IPS DF 6.9 (cell line): Measurements from ENCODE around the gene NT5DC2.

Experiments used
- DNase-seq: peaks from one replicate; pipeline ENCODE4 v3.0.0-alpha.2; 2013; ENCODE audit warnings: low read depth, low spot score
- H3K27ac ChIP-seq: one replicate; pipeline ENCODE4 v1.5.1; 2013; ENCODE audit warnings: low read length, control low read depth
- H3K27me3 ChIP-seq: 2 replicates; pipeline ENCODE4 v1.6.1; 2013; ENCODE audit warnings: mild to moderate bottlenecking, low read length; ENCODE audit not compliant: control insufficient read depth, insufficient read depth
- H3K36me3 ChIP-seq: 2 replicates; pipeline ENCODE4 v1.6.1; 2013; ENCODE audit warnings: low read length; ENCODE audit not compliant: control insufficient read depth, insufficient read depth
- H3K4me1 ChIP-seq: 2 replicates; pipeline ENCODE4 v1.6.1; 2013; ENCODE audit warnings: low read length; ENCODE audit not compliant: control insufficient read depth, insufficient read depth
- H3K4me3 ChIP-seq: 2 replicates; pipeline ENCODE4 v1.5.1; 2013; ENCODE audit warnings: mild to moderate bottlenecking, low read length
- H3K9me3 ChIP-seq: 2 replicates; pipeline ENCODE4 v1.6.1; 2013; ENCODE audit warnings: low read length, inconsistent platforms; ENCODE audit not compliant: control insufficient read depth, insufficient read depth
- whole genome bisulfite sequencing: extraction: QIAGEN DNeasy Blood & Tissue Kit; methylation state at CpG from one replicate; pipeline ENCODE4 v1.1.7; 2013; ENCODE audit warnings: mixed read lengths, missing lambda C conversion rate; ENCODE audit not compliant: insufficient read length, insufficient coverage; 5-methylcytosine and 5-hydroxymethylcytosine counted together

The NT5DC2 gene

DNA sequence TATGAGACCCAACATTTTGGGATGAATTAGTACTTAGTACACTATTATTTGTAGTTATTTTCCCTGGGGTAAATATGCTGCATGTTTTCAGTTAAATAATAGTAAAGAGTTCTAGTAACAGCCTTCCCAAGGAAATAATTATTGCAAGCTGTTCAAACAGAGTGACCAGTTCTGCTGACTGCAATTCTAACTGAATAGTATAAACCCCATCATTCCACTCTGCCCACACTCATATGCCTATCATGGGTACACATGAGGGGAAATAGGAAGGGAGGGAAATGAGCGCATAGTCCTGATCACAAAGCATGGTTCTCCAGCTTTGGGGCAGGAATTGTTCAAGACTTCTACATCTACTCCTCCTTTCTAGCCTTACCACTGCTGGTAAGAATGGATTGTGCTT lies 21.4 kb upstream of the NT5DC2 start:
- no CpG with 5 or more reads among the region's 1 CpG for WGBS
- Histone ChIP-seq H3K36me3 (peaks cover 3% of the 10 kb centered on the region; the same call in 1 of the 2 replicates), H3K9me3 (no peaks in the 10 kb centered on the region), H3K27me3 (no peaks in the 10 kb centered on the region), H3K4me1 (no peaks in the 10 kb centered on the region), H3K27ac (no peak overlapping the region), H3K4me3 (no peak overlapping the region)
- no peak for DNase-seq

DNA sequence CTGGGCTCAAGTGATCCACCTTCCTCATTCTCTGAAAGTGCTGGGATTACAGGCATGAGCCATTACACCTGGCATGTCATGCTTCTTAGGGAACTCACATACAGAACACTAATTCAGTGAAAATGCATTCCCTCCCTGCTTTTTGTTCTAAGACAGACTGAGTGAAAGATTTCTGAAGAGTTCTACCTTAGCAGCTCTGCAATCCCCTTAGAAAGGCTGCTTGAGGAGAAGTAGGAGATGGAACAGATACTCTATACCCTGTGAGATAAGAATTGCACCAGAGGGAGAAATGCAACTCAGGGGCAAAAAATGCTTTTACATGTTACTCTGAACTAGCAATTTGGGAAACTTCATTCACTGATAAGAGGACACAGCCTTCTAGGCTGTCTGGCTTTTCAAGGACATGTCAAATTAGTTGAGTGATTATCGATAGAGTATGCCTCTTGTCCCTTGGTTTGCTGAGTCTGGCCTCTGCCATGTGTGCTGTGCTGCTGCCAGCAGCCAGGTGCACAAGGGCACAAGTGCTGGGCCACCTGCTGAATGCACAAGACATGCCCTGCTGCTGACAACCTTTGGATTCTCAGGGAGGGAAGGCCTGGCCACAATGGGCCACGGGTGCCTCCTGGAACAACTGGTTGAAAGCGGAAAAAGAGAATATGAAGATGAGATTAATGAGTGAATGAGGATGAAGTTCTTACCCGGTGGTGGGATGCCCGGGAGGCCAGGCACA lies 20.5 kb upstream of the NT5DC2 start:
- no peak for DNase-seq
- Histone ChIP-seq H3K27ac (no peak overlapping the region), H3K4me1 (no peaks in the 10 kb centered on the region), H3K4me3 (no peak overlapping the region), H3K9me3 (no peaks in the 10 kb centered on the region), H3K36me3 (peaks cover 3% of the 10 kb centered on the region; the same call in 1 of the 2 replicates), H3K27me3 (no peaks in the 10 kb centered on the region)
- no CpG with 5 or more reads among the region's 5 CpGs for WGBS

DNA sequence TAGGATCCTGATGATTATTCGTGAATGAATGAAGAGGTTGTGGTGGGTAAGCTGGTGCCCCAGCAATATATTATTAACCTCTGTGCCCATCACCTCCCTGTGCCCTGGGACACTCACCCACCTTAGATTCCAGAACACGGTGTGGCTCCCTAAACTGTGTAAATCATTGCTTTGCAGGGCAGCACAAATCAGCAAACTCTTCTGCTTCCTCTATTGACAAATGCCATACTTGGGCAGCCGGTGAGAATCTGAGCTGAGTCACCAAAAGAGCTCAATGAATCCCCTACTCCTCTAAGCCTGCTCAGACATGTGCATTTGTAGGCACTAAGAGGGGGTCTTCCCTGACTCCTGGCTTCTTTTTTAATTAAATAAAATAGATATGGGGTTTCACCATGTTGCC lies 18.4 kb upstream of the NT5DC2 start:
- Histone ChIP-seq H3K36me3 (peaks cover 5% of the 10 kb centered on the region; the same call in 1 of the 2 replicates), H3K9me3 (no peaks in the 10 kb centered on the region), H3K4me1 (no peaks in the 10 kb centered on the region), H3K4me3 (no peak overlapping the region), H3K27me3 (no peaks in the 10 kb centered on the region), H3K27ac (no peak overlapping the region)
- no peak for DNase-seq
- WGBS, result no CpG with 5 or more reads among the region's 3 CpGs

GRCh38 chr3:52551118-52551517 lies 17.5 kb upstream of the NT5DC2 start:
- Histone ChIP-seq H3K27me3 (no peaks in the 10 kb centered on the region), H3K27ac (no peak overlapping the region), H3K4me3 (no peak overlapping the region), H3K4me1 (no peaks in the 10 kb centered on the region), H3K36me3 (peaks cover 6% of the 10 kb centered on the region; the same call in 1 of the 2 replicates), H3K9me3 (no peaks in the 10 kb centered on the region)
- DNase-seq, result no peak

DNA sequence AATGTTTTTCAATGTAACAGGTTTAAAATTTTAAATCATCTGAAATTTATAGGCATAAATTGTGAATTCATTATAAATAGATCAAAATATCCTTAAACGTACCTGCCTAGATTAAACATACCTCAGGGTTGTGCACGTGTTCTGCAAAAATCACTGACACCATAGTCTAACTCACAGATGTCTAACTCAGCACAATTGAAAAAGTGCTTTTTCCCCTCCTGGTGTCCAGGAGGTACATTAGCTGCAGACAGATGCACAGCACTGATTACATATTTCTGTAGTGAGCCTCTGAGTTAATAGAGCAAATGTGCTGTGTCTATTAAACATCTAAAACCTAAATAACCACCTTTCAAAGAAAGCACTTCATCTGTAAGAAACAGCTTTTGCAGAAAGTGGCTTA lies 13.5 kb upstream of the NT5DC2 start:
- no peak overlapping the region for H3K4me3 ChIP-seq
- H3K4me1 ChIP-seq, result no peaks in the 10 kb centered on the region
- DNase-seq, result no peak
- no peak overlapping the region for H3K27ac ChIP-seq
- H3K27me3 ChIP-seq, result no peaks in the 10 kb centered on the region
- peaks cover 6% of the 10 kb centered on the region; the same call in 1 of the 2 replicates for H3K36me3 ChIP-seq
- H3K9me3 ChIP-seq, result no peaks in the 10 kb centered on the region
- WGBS, result no CpG with 5 or more reads among the region's 2 CpGs

DNA sequence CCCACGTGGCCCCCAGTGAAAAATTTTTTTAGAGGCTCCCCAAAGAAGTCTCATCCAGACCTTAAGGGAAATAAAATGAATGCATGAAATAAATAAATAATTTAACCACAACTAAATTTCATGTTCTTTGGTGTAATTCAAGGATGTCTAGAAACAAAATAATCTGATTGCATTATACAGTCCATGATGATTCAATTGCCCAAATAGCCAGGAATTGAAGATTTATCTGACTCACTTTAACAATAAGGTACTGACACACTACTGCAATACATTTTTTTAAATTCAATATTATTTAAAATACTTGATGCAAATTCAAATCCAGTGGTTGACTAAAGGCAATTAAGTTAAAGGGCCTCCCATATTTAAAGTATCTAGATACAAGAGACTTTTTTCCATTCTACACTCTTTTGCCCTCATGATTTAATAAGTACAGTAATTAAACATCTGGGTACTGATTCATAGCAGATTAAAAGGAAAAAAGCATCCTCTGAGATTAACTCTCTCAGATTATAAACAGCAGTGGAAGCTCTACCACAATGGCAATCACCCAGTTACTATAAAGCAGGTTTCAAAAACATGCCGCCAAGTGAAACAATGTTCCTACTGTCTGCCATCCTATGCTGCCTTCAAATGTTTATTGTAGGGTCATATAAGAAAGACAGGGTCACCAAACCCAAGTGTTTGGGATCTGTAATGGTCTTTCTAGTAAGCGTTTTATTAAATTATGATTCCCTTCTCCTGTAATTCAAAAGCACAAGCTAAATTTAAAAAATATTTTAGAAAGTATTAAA lies 12.6 kb upstream of the NT5DC2 start:
- Histone ChIP-seq H3K36me3 (peaks cover 6% of the 10 kb centered on the region; the same call in 1 of the 2 replicates), H3K27ac (no peak overlapping the region), H3K9me3 (no peaks in the 10 kb centered on the region), H3K4me3 (no peak overlapping the region), H3K27me3 (no peaks in the 10 kb centered on the region), H3K4me1 (no peaks in the 10 kb centered on the region)
- WGBS, result no CpG with 5 or more reads among the region's 3 CpGs
- DNase-seq, result no peak

DNA sequence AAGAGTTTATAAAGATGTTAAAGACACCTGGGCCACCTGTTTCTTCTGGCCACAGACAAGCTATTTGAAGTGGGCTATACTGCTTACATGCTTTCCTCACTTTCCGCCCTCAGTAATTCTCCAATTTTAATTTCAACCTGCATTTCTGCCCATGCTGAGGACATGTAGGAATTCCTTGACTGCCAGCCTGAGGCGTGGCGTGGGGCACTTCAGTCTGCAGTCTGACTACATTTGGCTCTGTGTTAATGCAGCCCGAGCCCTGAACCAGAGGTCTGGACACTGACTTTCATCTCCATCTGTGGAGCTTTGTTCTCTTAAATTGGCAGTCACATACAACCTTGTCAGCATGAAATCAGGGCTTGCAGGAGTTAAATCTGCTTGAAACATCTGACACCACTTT lies 11.3 kb upstream of the NT5DC2 start:
- Histone ChIP-seq H3K36me3 (peaks cover 2% of the 10 kb centered on the region; the same call in 1 of the 2 replicates), H3K27me3 (no peaks in the 10 kb centered on the region), H3K4me3 (no peak overlapping the region), H3K4me1 (no peaks in the 10 kb centered on the region), H3K9me3 (no peaks in the 10 kb centered on the region), H3K27ac (no peak overlapping the region)
- no CpG with 5 or more reads among the region's 4 CpGs for WGBS
- no peak for DNase-seq

- H3K36me3 ChIP-seq, result no peaks in the 10 kb centered on the region
- WGBS, result no CpG with 5 or more reads among the region's 2 CpGs
Observed at GRCh38 chr3:52541050-52541449, 7.4 kb upstream of the NT5DC2 start.

DNA sequence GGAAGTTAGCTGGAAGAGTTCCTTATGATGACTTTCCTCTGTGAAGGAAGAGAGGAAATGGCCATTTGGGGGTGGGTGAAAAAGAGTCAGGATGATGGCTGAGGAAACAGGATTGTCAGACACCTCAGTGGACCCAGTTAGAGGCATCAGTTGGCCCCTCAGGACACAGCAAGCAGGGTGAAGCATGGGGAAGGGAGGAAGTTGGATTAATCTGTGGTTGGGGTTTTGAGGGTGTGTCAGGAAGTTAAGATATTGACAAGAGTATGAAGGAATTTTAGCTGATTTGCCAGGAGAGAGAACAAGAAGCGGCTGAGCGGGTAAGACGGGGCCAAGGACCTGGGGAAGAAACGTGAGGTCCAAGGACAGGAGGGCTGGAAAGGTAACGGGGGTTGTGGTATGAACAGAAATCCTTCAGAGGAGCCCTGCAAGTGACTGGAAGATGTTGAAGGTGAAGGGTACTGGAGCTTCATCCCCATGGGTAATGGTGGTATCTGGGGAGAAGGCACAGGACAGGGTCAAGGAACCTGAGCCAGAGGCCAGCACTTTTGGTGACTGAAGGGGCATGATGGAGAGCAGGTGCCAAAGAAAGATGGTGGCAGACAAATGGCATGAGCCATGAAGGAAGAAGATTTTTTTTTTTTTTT lies 5.5 kb upstream of the NT5DC2 start:
- Histone ChIP-seq H3K4me3 (no peak overlapping the region), H3K9me3 (no peaks in the 10 kb centered on the region), H3K27ac (no peak overlapping the region), H3K27me3 (no peaks in the 10 kb centered on the region), H3K4me1 (0 out of 2 replicates have a peak, but pooled peaks cover 4% of the 10 kb centered on the region), H3K36me3 (no peaks in the 10 kb centered on the region)
- no peak for DNase-seq
- no CpG with 5 or more reads among the region's 5 CpGs for WGBS

More at GRCh38 chr3:52541050-52541449, 7.4 kb upstream of the NT5DC2 start:
- no peaks in the 10 kb centered on the region for H3K9me3 ChIP-seq
- no peak overlapping the region for H3K4me3 ChIP-seq
- no peaks in the 10 kb centered on the region for H3K4me1 ChIP-seq
- no peak for DNase-seq
- no peaks in the 10 kb centered on the region for H3K27me3 ChIP-seq
- H3K27ac ChIP-seq, result no peak overlapping the region

DNA sequence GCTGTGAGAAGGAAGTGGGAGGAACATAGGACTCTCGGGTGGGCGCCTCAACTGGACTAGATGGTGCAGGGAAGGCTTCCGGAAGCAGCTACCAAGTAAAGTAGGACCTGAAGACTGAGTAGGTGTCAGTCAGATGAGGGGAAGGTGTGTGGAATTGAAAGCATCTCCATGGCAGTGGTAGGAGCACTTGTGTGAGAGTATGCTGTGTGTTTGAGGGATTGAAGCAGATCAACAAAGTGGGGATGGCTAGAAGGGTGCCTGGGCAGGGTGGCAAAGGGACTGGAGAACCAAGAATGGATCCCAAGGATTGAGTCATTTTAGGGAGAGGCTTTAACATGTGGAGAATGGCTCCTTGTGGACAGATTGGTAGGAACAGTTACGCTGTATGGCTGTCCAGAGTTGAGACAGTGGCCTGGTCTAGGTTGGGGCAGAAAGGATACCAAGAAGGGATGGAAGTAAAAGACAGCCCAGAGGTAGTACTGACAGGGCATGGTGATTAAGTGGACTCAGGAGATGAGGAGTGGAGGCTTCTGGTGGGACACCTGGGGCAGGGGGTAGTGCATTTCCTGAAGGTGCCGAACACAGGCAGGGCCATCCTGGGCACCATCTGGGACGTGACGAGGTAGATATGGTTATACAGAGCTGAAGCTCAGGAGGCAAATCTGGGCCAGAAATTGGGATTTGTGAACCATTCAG lies 4.2 kb upstream of the NT5DC2 start:
- no CpG with 5 or more reads among the region's 7 CpGs for WGBS

More for the DNA sequence above, 4.2 kb upstream of the NT5DC2 start:
- Histone ChIP-seq H3K27me3 (no peaks in the 10 kb centered on the region), H3K4me3 (no peak overlapping the region), H3K27ac (no peak overlapping the region), H3K36me3 (no peaks in the 10 kb centered on the region), H3K4me1 (0 out of 2 replicates have a peak, but pooled peaks cover 4% of the 10 kb centered on the region), H3K9me3 (no peaks in the 10 kb centered on the region)
- no peak for DNase-seq
